GM18499 (cell line): Measurements from ENCODE around the gene DRAM1.
"Not testable (repeated sequence)": the region's sequence is repeated elsewhere in the genome, so short reads cannot be mapped to it uniquely, and the experiment has no call there.

Experiments used
- ATAC-seq: cut with Tn5 transposase; IDR thresholded peaks from one replicate; pipeline ENCODE4 v1.9.1; 2021; ENCODE audit warnings: moderate number of reproducible peaks; ENCODE audit not compliant: insufficient read depth, unreplicated experiment

DRAM1 gene

GRCh38 chr12:101891462-101891971 lies 14.1 kb downstream of the DRAM1 start:
- ATAC-seq = peak; percentile 84

GRCh38 chr12:101892794-101893193 lies 15.4 kb downstream of the DRAM1 start:
- no peak for ATAC-seq

DNA sequence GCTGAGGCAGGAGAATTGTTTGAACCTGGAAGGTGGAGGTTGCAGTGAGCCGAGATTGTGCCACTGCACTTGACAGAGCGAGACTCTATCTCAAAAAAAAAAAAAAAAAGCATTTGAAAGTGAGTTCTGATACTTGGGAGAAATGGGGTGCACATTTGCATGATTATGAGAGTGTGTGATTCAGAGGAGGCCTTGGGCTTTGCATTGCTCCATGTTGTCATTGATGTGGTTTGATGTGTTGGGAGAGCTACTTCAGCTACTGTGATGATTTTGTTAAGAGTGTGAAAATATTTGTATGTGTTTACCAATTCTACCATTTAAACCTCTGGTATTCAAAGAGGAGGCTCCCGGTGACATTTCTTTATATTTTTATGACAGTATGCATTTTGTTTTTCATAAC lies 24.4 kb downstream of the DRAM1 start:
- no peak for ATAC-seq

- ATAC-seq = no peak
Observed at GRCh38 chr12:101902641-101903040, 25.3 kb downstream of the DRAM1 start.

DNA sequence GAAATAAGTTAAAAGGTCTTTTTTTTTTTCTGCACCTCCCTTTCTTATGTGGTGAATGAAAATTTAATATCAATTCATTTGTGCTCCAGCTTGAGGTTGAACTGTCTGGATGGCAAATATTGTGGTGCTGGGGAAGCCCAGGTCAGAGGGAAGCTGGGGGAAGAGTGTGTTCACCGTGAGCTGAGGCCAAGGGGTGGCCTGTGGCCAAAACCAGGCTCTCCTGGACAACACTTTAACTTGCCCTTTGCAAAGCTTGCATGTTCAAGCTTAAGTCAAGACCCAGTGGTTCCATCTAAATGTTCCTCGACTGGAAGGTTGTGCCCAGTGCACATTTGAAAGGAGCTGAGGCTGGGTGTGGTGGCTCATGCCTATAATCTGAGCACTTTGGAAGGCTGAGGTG lies 28.8 kb downstream of the DRAM1 start:
- no peak for ATAC-seq

- no peak for ATAC-seq
Observed at GRCh38 chr12:101908395-101908794, 31.0 kb downstream of the DRAM1 start.

GRCh38 chr12:101909646-101910045 lies 32.3 kb downstream of the DRAM1 start:
- ATAC-seq = no peak

GRCh38 chr12:101915841-101916240 lies 38.5 kb downstream of the DRAM1 start:
- no peak for ATAC-seq

GRCh38 chr12:101918805-101919204 lies 41.4 kb downstream of the DRAM1 start:
- ATAC-seq = not testable (repeated sequence)

DNA sequence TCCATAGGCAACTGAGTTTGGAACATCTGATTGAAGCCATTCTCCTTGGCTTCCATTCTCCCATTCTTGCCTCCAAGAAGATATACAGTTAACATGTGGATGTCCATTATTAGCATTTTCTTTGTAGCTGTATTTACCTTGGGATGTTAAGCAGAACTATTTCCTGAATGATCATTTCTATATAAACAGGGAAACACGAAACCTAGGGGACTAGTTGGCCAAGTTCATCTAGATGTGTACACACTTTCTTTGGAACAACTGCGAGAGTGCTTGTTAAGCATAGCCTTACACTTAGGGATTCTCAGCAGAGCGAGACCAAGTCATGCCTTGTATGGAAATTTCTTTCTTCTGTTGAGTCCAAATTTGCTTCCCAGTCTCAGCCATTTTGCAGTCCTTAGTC lies 42.1 kb downstream of the DRAM1 start:
- ATAC-seq = no peak

DNA sequence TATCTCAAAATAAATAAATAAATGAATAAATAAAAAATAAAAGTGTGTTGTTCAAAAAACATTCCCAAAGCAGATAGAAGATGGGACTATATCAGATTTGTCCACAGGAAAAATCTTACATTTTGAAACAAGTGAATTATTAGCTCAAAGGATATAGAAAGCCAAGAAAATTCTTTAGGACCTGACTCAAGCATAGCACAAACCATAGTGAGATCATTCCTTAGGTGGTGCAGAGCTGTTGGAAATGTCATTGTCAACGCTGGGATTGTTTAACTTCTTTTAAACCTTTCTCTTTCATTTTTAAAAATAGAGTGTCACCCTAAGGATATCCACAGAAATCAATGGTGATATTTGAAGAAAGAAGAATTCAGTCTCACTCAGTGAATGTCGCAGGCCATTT lies 43.5 kb downstream of the DRAM1 start:
- no peak for ATAC-seq

DNA sequence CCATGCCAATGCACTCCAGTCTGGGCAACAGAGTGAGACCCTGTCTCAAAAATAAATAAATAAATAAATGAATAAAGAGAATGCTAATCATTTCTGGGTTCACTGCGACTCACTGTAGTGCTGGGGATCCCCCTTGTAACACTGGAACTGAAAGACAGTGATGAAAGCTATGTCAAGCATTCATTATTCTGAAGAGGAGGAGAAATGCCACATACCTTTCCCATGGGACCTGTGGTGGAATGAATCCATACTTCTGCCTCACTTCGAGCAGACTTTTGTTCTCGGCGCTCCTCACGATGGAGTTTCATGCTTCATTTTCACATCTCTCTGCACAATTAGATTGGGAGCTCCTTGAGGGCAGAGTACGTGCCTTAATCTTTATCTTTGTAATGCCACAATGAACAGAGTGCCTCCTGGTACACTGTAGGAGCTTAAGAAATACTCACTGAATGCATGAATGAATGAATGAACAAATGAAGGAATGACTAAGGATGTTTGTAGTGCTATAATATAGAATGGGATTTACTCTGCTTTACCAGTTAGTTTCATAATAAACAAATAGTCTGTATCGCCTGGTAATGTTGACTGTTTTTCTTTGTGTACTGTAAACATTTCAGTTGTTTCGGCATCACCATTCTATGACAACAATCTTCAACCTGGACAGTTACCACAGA lies 45.8 kb downstream of the DRAM1 start:
- ATAC-seq = no peak

DNA sequence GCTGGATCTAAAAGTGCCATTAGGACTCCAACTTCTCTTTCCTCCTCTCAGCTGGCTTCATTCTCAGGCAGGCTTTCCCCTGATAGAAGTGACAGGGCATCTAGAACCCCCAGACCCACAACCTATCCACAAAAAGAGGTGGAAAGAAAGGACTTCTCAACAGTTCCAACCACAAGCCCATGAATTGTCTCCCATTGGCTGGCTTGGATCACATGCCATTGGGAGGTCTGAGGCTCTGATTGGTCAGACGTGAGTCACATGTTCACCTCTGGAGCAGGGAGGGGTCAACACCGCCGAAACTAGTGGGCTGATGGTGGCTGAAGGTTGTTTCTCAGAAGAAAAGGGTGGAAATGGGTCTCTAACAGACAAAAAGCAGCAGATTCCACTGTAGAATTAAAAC lies 47.2 kb downstream of the DRAM1 start:
- no peak for ATAC-seq

DNA sequence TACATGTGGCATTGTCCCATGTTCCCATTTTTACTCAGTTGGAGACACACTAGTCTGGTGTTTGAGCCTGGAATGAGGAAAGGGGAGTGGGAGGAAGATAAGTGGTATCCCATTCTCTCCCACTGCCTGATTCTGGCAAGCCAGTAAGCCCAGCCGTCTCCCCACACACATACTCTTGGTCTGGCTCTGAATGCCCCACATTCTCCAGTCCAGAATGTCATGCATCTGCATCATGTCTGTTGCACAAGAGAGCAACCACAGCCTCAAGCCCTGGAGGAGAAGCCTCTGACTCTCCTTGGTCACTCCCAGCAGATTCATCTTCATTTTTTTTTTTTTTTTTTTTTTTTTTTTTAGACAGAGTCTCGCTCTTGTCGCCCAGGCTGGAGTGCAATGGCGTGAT lies 48.0 kb downstream of the DRAM1 start:
- no peak for ATAC-seq

GRCh38 chr12:101925935-101926334 lies 48.6 kb downstream of the DRAM1 start:
- no peak for ATAC-seq

DNA sequence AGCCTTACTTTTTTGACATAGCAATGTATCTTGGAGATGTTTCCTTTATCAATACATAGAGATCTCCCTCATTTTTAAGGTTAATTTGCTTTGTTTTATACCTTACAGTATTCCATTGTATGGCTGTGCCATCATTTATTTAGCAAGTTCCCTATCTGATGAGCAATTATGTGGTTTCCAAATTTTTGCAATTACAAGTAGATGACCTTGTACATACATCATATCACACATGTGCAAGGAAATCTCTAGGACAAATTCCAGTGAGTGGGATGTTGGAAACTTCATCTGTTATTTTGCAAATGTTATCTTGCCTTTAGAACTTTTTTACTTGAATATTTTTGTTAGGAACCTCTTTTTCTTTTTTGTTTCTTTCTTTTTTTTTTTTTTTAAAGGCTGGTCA lies 49.7 kb downstream of the DRAM1 start:
- ATAC-seq = no peak

GRCh38 chr12:101927999-101928398 lies 50.6 kb downstream of the DRAM1 start:
- ATAC-seq = no peak

DNA sequence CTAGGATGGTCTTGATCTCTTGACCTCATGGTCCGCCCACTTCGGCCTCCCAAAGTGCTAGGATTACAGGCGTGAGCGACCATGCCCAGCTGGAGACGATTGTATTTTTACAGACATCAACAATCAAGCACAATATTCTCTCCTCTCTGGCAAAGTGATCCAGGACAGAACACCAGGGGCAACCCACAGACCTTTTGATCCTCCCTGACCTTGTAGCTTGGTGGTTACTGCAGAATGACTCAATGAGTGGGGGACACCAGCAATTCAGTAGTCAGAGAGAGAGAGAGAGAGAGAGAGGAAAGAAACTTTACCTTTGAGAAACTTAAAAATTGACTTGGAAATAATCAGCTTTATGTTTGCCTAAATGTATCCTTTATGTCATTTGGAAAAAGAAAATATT lies 51.2 kb downstream of the DRAM1 start:
- ATAC-seq = no peak

DNA sequence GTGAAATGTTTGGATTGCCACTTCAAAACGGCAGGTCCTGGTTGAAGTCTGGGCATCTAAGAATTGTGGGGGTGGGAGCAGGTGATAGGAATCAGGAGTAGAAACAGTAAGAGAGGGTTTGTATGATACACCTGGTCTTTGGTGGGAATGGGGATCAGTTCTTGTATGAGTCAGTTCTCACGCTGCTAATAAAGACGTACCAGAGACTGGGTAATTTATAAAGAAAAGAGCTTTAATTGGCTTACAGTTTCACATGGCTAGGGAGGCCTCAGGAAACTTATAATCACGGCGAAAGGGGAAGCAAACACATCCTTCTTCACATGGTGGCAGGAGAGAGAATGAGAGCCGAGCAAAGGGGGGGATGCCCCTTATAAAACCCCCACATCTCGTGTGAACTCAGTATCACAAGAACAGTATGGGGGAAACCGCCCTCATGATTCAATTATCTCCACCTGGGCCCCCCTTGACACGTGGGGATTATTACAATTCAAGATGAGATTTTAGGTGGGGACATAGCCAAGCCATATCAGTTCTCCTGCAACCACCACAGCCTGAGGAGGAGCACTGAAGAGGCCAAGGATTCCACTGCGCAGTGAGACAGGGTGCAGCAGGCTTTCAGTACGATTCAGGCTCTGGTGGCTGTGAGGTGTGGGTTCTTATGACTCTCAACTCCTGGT lies 52.1 kb downstream of the DRAM1 start:
- no peak for ATAC-seq

DNA sequence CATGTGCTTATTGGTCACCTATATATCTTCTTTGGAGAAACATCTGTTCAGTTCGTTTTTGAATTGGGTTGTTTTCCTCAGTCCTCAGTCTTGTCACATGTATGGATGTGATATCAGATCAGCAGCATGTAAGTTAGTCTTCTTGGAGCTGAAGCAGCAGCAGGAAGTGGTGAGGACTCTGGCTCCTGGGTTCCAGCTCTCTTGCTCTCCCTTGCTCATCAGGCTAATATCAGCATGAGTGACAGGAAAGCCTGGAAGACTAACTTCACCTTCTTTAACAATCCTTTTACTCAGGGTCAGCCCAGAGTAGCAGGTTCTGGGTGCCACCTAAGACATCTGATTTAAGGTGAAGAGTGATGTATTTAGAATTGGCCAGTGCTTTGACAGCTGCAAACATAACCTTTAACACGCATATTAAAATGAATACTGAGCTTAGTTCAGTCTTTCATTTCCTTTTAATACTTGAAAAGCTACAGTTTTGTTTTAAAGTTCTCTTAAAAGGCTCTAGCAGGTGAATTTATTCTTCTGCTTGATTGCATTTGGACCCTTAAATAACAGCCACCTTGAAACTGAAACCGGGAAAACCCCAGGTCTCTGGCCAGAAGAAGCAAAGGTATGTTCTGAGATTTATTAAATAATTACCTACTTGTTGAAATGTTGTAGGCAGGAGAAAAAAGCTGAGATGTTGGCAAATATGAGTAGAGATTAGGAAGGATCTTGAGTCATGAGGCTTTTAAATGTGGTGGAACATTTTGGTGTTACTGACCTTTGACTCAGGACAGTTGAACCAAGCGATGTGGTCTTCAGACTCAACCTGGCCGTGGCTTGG lies 54.3 kb downstream of the DRAM1 start:
- peak; percentile 25 for ATAC-seq

GRCh38 chr12:101933866-101934514 lies 56.6 kb downstream of the DRAM1 start:
- ATAC-seq = no peak
